Panc1 (cell line): Measurements from ENCODE around the gene PADI3.

Experiments
- CTCF ChIP-seq: fragments of 450-650 bp; IDR thresholded peaks from 2 replicates; pipeline ENCODE4 v1.5.1; 2017; ENCODE audit warnings: mild to moderate bottlenecking
- POLR2AphosphoS5 ChIP-seq: IDR thresholded peaks from 2 replicates; pipeline ENCODE4 v1.6.1; 2012; ENCODE audit warnings: mild to moderate bottlenecking, low read depth, low read length, moderate library complexity

- TF ChIP-seq CTCF: no peak
- no peak for TF ChIP-seq POLR2AphosphoS5
These were observed 84.2 kb downstream of the PADI3 start for GRCh38 chr1:17333081-17333480.
